Measurements from ENCODE around the gene RGS6. TPM values are rescaled to one million over a fixed set of nuclear protein-coding genes. Genes with fewer than 3 reads are reported as not detected.

The RGS6 gene
- total and polyA plus RNA-seq, 7 donors: 0.19 to 1.6 (median 0.42) TPM

- Histone ChIP-seq H3K4me3 (no peak overlapping the region), H3K9me3 (peaks cover 1% of the 10 kb centered on the region), H3K27me3 (ENCODE audit: insufficient read depth in 3 of 3, low read length in 2 of 3) (no peaks in the 10 kb centered on the region), H3K36me3 (ENCODE audit: insufficient read depth in 1 of 2, low read depth in 1 of 2) (no peaks in the 10 kb centered on the region), H3K27ac (no peak overlapping the region), H3K4me1 (no peaks in the 10 kb centered on the region)
- no peak for TF ChIP-seq CTCF (IDR thresholded peaks at IDR 0.05)
- WGBS, 3 donors: 85 to 88% (median 86%) methylated on average over 11 of the region's 11 CpGs
- no peak for ATAC-seq
- intact Hi-C loops (cut with DNase I): no loop called here
- DNase-seq: no peak
These were observed 593.1 kb downstream of the RGS6 start for GRCh38 chr14:72525087-72525915.

GRCh38 chr14:72527591-72527990 is 595.4 kb downstream of the RGS6 start:
- TF ChIP-seq CTCF (IDR thresholded peaks at IDR 0.05): no peak
- ATAC-seq: no peak
- 92 to 96% (median 95%) methylated on average over 1 of the region's 1 CpG for WGBS, 3 donors
- DNase-seq: no peak
- Histone ChIP-seq H3K4me3 (no peak overlapping the region), H3K4me1 (no peaks in the 10 kb centered on the region), H3K9me3 (no peaks in the 10 kb centered on the region), H3K27me3 (ENCODE audit: insufficient read depth in 3 of 3, low read length in 2 of 3) (no peaks in the 10 kb centered on the region), H3K36me3 (ENCODE audit: insufficient read depth in 1 of 2, low read depth in 1 of 2) (no peaks in the 10 kb centered on the region), H3K27ac (no peak overlapping the region)
- intact Hi-C loops (cut with DNase I): no loop called here

GRCh38 chr14:72528059-72528862 is 596.0 kb downstream of the RGS6 start:
- Histone ChIP-seq H3K27me3 (ENCODE audit: insufficient read depth in 3 of 3, low read length in 2 of 3) (no peaks in the 10 kb centered on the region), H3K4me3 (no peak overlapping the region), H3K4me1 (no peaks in the 10 kb centered on the region), H3K9me3 (peaks cover 6% of the 10 kb centered on the region), H3K27ac (no peak overlapping the region), H3K36me3 (ENCODE audit: insufficient read depth in 1 of 2, low read depth in 1 of 2) (no peaks in the 10 kb centered on the region)
- 78 to 84% (median 78%) methylated on average over 6 of the region's 6 CpGs for WGBS, 3 donors
- DNase-seq: no peak
- ATAC-seq: no peak
- intact Hi-C loops (cut with DNase I): no loop called here
- no peak for TF ChIP-seq CTCF (IDR thresholded peaks at IDR 0.05)

GRCh38 chr14:72528863-72529175 is 596.6 kb downstream of the RGS6 start:
- peaks cover 8% of the 10 kb centered on the region for H3K9me3 ChIP-seq
- ATAC-seq (no peak), DNase-seq (no peak)
- no peaks in the 10 kb centered on the region for H3K27me3 ChIP-seq (ENCODE audit: insufficient read depth in 3 of 3, low read length in 2 of 3)
- H3K27ac ChIP-seq: no peak overlapping the region
- H3K4me3 ChIP-seq: no peak overlapping the region
- WGBS, 3 donors: 50 to 65% (median 55%) methylated on average over 2 of the region's 2 CpGs
- no peaks in the 10 kb centered on the region for H3K4me1 ChIP-seq
- H3K36me3 ChIP-seq (ENCODE audit: insufficient read depth in 1 of 2, low read depth in 1 of 2): no peaks in the 10 kb centered on the region
- intact Hi-C loops (cut with DNase I): no loop called here
- no peak for TF ChIP-seq CTCF (IDR thresholded peaks at IDR 0.05)
